Measurements from ENCODE around the gene VMO1.

VMO1 gene

DNA sequence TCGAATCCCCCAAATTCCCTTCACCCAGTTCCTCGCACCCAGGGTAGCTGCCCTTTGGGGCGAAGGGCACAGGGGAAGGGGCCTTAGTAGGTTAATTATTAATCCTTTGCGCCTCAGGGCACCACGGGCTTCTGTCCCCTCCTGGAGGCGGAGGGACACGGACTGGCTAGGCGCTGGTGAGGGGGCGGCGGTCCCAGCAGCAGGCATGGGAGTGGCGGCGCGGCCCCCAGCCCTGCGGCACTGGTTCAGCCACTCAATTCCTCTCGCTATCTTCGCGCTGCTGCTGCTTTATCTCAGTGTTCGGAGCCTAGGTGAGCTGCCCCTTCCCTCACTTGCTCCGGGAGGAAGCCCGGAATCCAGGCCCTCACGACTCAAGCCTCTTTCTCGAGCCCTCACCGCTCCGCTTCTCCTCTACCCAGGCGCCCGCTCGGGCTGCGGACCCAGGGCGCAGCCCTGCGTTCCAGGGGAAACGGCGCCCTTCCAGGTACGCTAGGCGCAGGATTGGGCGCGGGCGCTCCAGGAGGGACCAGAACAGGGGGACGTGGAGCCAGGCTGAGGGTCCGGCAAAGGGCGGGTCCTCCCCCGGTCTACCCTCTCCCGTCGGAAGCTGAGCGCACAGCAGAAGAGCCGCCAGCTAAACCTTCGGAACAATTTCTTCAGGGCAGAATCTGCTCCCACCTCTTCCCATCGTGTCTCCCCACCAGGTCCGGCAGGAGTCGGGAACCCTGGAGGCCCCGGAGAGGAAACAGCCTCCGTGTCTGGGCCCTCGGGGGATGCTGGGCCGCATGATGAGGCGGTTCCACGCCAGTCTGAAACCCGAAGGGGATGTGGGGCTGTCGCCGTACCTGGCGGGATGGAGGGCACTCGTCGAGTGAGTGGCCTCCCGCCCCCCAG lies 2.9 kb upstream of the VMO1 start, which contains the start of gene GLTPD2:
TSS of gene GLTPD2 (plus strand) at position 158 of the 894 bp plus-strand sequence. CDS start at position 206, 48 bp downstream.
- ChIA-PET POLR2A (interaction anchor here (0.6 to 2.2 kb wide), 4 partner anchors 10 to 79 kb away, joined by 3 to 6 read pairs (median 4); partner anchors contain the start of genes ARRB2 and PLD2), CTCF (interaction anchor here (0.8 to 5.9 kb wide), 24 partner anchors 9 to 151 kb away, joined by 3 to 40 read pairs (median 4); partner anchors contain the start of genes MED11, RNF167 and SLC25A11)

GRCh38 chr17:4788159-4788806 lies 2.1 kb upstream of the VMO1 start:
- Histone ChIP-seq H3K27ac (ENCODE audit: insufficient read depth in 1 of 2, low read depth in 1 of 2, low read length in 2 of 2, poor library complexity in 1 of 2, severe bottlenecking in 2 of 2) (no peak overlapping the region), H3K4me3 (ENCODE audit: control insufficient read depth in 1 of 7, extremely low read depth in 1 of 7, insufficient read depth in 4 of 7, low read depth in 2 of 7, low read length in 6 of 7) (no peak overlapping the region), H3K9me3 (ENCODE audit: control extremely low read depth in 1 of 5, control insufficient read depth in 4 of 5, insufficient read depth in 2 of 5, low read depth in 1 of 5, low read length in 4 of 5) (no peaks in the 10 kb centered on the region), H3K4me1 (ENCODE audit: control extremely low read depth in 1 of 4, control insufficient read depth in 4 of 4, insufficient read depth in 4 of 4, low read length in 3 of 4) (peaks cover 0 to 39% (median 30%) of the 10 kb centered on the region in 4 experiments), H3K36me3 (ENCODE audit: control insufficient read depth in 4 of 4, insufficient read depth in 4 of 4, low read length in 3 of 4) (no peaks in the 10 kb centered on the region), H3K27me3 (replicated peaks in 2 of 5; ENCODE audit: control insufficient read depth in 4 of 5, insufficient read depth in 5 of 5, low read length in 4 of 5) (peaks cover 4 to 68% (median 38%) of the 10 kb centered on the region in 5 experiments)
- 90% methylated on average over 11 of the region's 14 CpGs for WGBS (ENCODE audit: insufficient coverage)
- CTCF ChIA-PET: interaction anchor here (0.8 to 5.9 kb wide), 10 partner anchors 9 to 103 kb away, joined by 3 to 40 read pairs (median 5); no protein-coding TSS in a partner anchor
- POLR2A ChIA-PET: no interaction called here
- no peak for DNase-seq

More for the DNA sequence above, 2.9 kb upstream of the VMO1 start, which contains the start of gene GLTPD2:
- Histone ChIP-seq H3K4me1 (ENCODE audit: control extremely low read depth in 1 of 4, control insufficient read depth in 4 of 4, insufficient read depth in 4 of 4, low read length in 3 of 4) (peaks cover 0 to 39% (median 30%) of the 10 kb centered on the region in 4 experiments), H3K4me3 (ENCODE audit: control insufficient read depth in 1 of 7, extremely low read depth in 1 of 7, insufficient read depth in 4 of 7, low read depth in 2 of 7, low read length in 6 of 7) (peak within 1 kb of the TSS; percentile 8 to 80 (median 63)), H3K27ac (ENCODE audit: insufficient read depth in 1 of 2, low read depth in 1 of 2, low read length in 2 of 2, poor library complexity in 1 of 2, severe bottlenecking in 2 of 2) (no peak within 1 kb of the TSS), H3K36me3 (ENCODE audit: control insufficient read depth in 4 of 4, insufficient read depth in 4 of 4, low read length in 3 of 4) (no peaks in the 10 kb centered on the region), H3K27me3 (replicated peaks in 2 of 5; ENCODE audit: control insufficient read depth in 4 of 5, insufficient read depth in 5 of 5, low read length in 4 of 5) (peaks cover 2 to 60% (median 33%) of the 10 kb centered on the region in 5 experiments), H3K9me3 (ENCODE audit: control extremely low read depth in 1 of 5, control insufficient read depth in 4 of 5, insufficient read depth in 2 of 5, low read depth in 1 of 5, low read length in 4 of 5) (no peaks in the 10 kb centered on the region)
- no peak for DNase-seq
- WGBS (ENCODE audit: insufficient coverage): 22% methylated on average over 41 of the region's 62 CpGs

- Histone ChIP-seq H3K4me3 (ENCODE audit: control insufficient read depth in 1 of 7, extremely low read depth in 1 of 7, insufficient read depth in 4 of 7, low read depth in 2 of 7, low read length in 6 of 7) (no peak overlapping the region), H3K27me3 (replicated peaks in 2 of 5; ENCODE audit: control insufficient read depth in 4 of 5, insufficient read depth in 5 of 5, low read length in 4 of 5) (peaks cover 4 to 81% (median 40%) of the 10 kb centered on the region in 5 experiments), H3K27ac (ENCODE audit: insufficient read depth in 1 of 2, low read depth in 1 of 2, low read length in 2 of 2, poor library complexity in 1 of 2, severe bottlenecking in 2 of 2) (no peak overlapping the region), H3K9me3 (ENCODE audit: control extremely low read depth in 1 of 5, control insufficient read depth in 4 of 5, insufficient read depth in 2 of 5, low read depth in 1 of 5, low read length in 4 of 5) (no peaks in the 10 kb centered on the region), H3K36me3 (ENCODE audit: control insufficient read depth in 4 of 4, insufficient read depth in 4 of 4, low read length in 3 of 4) (no peaks in the 10 kb centered on the region), H3K4me1 (ENCODE audit: control extremely low read depth in 1 of 4, control insufficient read depth in 4 of 4, insufficient read depth in 4 of 4, low read length in 3 of 4) (peaks cover 0 to 43% (median 30%) of the 10 kb centered on the region in 4 experiments)
- 7% methylated on average over 3 of the region's 6 CpGs for WGBS (ENCODE audit: insufficient coverage)
- DNase-seq: no peak
- ChIA-PET CTCF (interaction anchor here (0.8 to 5.9 kb wide), 8 partner anchors 11 to 104 kb away, joined by 3 to 40 read pairs (median 4); no protein-coding TSS in a partner anchor), POLR2A (no interaction called here)
Measured at GRCh38 chr17:4786516-4786915, 352 bp upstream of the VMO1 start.

- Histone ChIP-seq H3K9me3 (ENCODE audit: control extremely low read depth in 1 of 5, control insufficient read depth in 4 of 5, insufficient read depth in 2 of 5, low read depth in 1 of 5, low read length in 4 of 5) (no peaks in the 10 kb centered on the region), H3K4me1 (ENCODE audit: control extremely low read depth in 1 of 4, control insufficient read depth in 4 of 4, insufficient read depth in 4 of 4, low read length in 3 of 4) (peaks cover 0 to 40% (median 28%) of the 10 kb centered on the region in 4 experiments), H3K27me3 (replicated peaks in 2 of 5; ENCODE audit: control insufficient read depth in 4 of 5, insufficient read depth in 5 of 5, low read length in 4 of 5) (peaks cover 4 to 81% (median 41%) of the 10 kb centered on the region in 5 experiments), H3K4me3 (ENCODE audit: control insufficient read depth in 1 of 7, extremely low read depth in 1 of 7, insufficient read depth in 4 of 7, low read depth in 2 of 7, low read length in 6 of 7) (peak overlapping the region in 3 of 7 experiments; percentile 24 to 48 (median 36)), H3K27ac (ENCODE audit: insufficient read depth in 1 of 2, low read depth in 1 of 2, low read length in 2 of 2, poor library complexity in 1 of 2, severe bottlenecking in 2 of 2) (no peak overlapping the region), H3K36me3 (ENCODE audit: control insufficient read depth in 4 of 4, insufficient read depth in 4 of 4, low read length in 3 of 4) (no peaks in the 10 kb centered on the region)
- WGBS (ENCODE audit: insufficient coverage): 3% methylated on average over 47 of the region's 61 CpGs
- peak in 2 of 3 donors; percentile 29 to 48 for DNase-seq
- ChIA-PET CTCF (interaction anchor here (1.0 to 5.9 kb wide), 5 partner anchors 12 to 105 kb away, joined by 3 to 40 read pairs (median 5); no protein-coding TSS in a partner anchor), POLR2A (no interaction called here)
Measured at GRCh38 chr17:4785311-4786105, 656 bp downstream of the VMO1 start.

DNA sequence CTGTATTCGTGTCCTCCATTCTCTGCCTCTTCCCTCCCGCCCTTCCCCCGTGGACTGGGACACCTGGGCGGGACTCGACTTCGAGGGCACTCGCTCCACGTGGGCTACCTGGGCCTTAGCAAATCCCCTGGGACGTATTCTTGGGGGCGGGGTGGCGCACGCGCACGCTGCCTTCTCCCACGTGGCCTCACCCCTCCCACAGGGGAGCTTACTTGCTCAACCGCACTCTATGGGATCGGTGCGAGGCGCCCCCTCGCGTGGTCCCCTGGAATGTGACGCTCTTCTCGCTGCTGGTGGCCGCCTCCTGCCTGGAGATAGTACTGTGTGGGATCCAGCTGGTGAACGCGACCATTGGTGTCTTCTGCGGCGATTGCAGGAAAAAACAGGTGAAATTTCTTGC lies 3.5 kb downstream of the VMO1 start:
- CTCF ChIA-PET: interaction anchor here (0.5 to 2.0 kb wide), 5 partner anchors 8 to 104 kb away, joined by 3 to 6 read pairs (median 4); no protein-coding TSS in a partner anchor
- H3K36me3 ChIP-seq (ENCODE audit: control insufficient read depth in 4 of 4, insufficient read depth in 4 of 4, low read length in 3 of 4): no peaks in the 10 kb centered on the region
- POLR2A ChIA-PET: no interaction called here
- WGBS (ENCODE audit: insufficient coverage): 29% methylated on average over 27 of the region's 28 CpGs
- H3K4me3 ChIP-seq (ENCODE audit: control insufficient read depth in 1 of 7, extremely low read depth in 1 of 7, insufficient read depth in 4 of 7, low read depth in 2 of 7, low read length in 6 of 7): no peak overlapping the region
- DNase-seq: peak in 1 of 3 donors; percentile 26
- peaks cover 4 to 70% (median 33%) of the 10 kb centered on the region in 5 experiments for H3K27me3 ChIP-seq (replicated peaks in 2 of 5; ENCODE audit: control insufficient read depth in 4 of 5, insufficient read depth in 5 of 5, low read length in 4 of 5)
- H3K4me1 ChIP-seq (ENCODE audit: control extremely low read depth in 1 of 4, control insufficient read depth in 4 of 4, insufficient read depth in 4 of 4, low read length in 3 of 4): peaks cover 0 to 23% (median 11%) of the 10 kb centered on the region in 4 experiments
- H3K9me3 ChIP-seq (ENCODE audit: control extremely low read depth in 1 of 5, control insufficient read depth in 4 of 5, insufficient read depth in 2 of 5, low read depth in 1 of 5, low read length in 4 of 5): no peaks in the 10 kb centered on the region
- no peak overlapping the region for H3K27ac ChIP-seq (ENCODE audit: insufficient read depth in 1 of 2, low read depth in 1 of 2, low read length in 2 of 2, poor library complexity in 1 of 2, severe bottlenecking in 2 of 2)

DNA sequence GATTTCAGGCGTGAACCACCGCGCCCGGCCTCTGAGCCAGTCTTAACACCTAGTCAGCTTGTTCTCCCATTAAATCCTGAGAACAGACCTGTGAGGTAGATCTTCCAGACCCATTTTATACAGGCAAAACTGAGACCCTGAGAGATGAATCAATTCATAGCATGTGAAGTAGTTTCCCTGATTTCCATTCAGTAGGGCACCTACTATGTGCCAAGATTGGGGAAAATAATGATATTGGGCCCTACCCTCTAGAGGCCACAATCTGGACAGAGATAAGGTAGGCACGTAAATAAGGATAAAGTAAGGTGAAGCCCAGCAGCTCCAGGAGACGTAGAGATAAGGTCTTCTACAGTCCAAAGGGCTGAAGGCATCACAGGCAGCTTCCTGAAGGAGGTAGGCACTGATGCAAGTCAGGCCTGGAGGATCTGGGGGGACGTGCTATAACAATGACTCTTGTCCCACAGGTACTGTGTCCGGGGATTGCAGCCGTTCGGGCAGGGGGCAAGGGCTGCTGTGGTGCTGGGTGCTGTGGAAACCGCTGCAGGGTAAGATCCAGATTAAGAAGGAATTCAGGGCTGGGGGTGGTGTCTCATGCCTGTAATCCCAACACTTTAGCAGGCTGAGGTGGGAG lies 5.7 kb downstream of the VMO1 start:
- H3K4me1 ChIP-seq (ENCODE audit: control extremely low read depth in 1 of 4, control insufficient read depth in 4 of 4, insufficient read depth in 4 of 4, low read length in 3 of 4): peaks cover 0 to 11% (median 2%) of the 10 kb centered on the region in 4 experiments
- DNase-seq: no peak
- no peaks in the 10 kb centered on the region for H3K9me3 ChIP-seq (ENCODE audit: control extremely low read depth in 1 of 5, control insufficient read depth in 4 of 5, insufficient read depth in 2 of 5, low read depth in 1 of 5, low read length in 4 of 5)
- no peaks in the 10 kb centered on the region for H3K36me3 ChIP-seq (ENCODE audit: control insufficient read depth in 4 of 4, insufficient read depth in 4 of 4, low read length in 3 of 4)
- WGBS (ENCODE audit: insufficient coverage): 92% methylated on average over 6 of the region's 11 CpGs
- POLR2A ChIA-PET: interaction anchor here (0.6 kb wide), 1 partner anchor 52 kb away, joined by 5 read pairs; no protein-coding TSS in a partner anchor
- CTCF ChIA-PET: interaction anchor here (1.4 to 1.9 kb wide), 4 partner anchors 8 to 78 kb away, joined by 3 to 8 read pairs (median 5); partner anchors contain the start of gene GLTPD2
- H3K27me3 ChIP-seq (replicated peaks in 2 of 5; ENCODE audit: control insufficient read depth in 4 of 5, insufficient read depth in 5 of 5, low read length in 4 of 5): peaks cover 4 to 48% (median 19%) of the 10 kb centered on the region in 5 experiments
- H3K4me3 ChIP-seq (ENCODE audit: control insufficient read depth in 1 of 7, extremely low read depth in 1 of 7, insufficient read depth in 4 of 7, low read depth in 2 of 7, low read length in 6 of 7): no peak overlapping the region
- H3K27ac ChIP-seq (ENCODE audit: insufficient read depth in 1 of 2, low read depth in 1 of 2, low read length in 2 of 2, poor library complexity in 1 of 2, severe bottlenecking in 2 of 2): no peak overlapping the region
